Brain microvascular endothelial cell (primary cell): Measurements from ENCODE around the gene KLHL2.
A peak's percentile ranks its signal among the peaks of the same experiment; 100 is the strongest.
"Not testable (repeated sequence)": the region's sequence is repeated elsewhere in the genome, so short reads cannot be mapped to it uniquely, and the experiment has no call there.

ENCODE experiments used
- DNase-seq: peaks from one replicate; pipeline ENCODE4 v3.0.0-alpha.2; 2020
- H3K27ac ChIP-seq: fragments of 250-450 bp; sonication (Bioruptor Pico); 2 replicates; pipeline ENCODE4 v1.5.1; 2020; ENCODE audit warnings: mild to moderate bottlenecking, moderate library complexity
- H3K27me3 ChIP-seq: fragments of 250-450 bp; sonication (Bioruptor Pico); replicated peaks from 2 replicates; pipeline ENCODE4 v1.5.1; 2020; ENCODE audit warnings: mild to moderate bottlenecking
- H3K36me3 ChIP-seq: fragments of 250-450 bp; sonication (Bioruptor Pico); replicated peaks from 2 replicates; pipeline ENCODE4 v1.5.1; 2020; ENCODE audit warnings: mild to moderate bottlenecking
- H3K4me3 ChIP-seq: 2 replicates; pipeline ENCODE4 v1.5.1; 2011; ENCODE audit warnings: low read depth, mild to moderate bottlenecking, control low read depth, low read length, moderate library complexity
- CTCF ChIP-seq: IDR thresholded peaks from 2 replicates; pipeline ENCODE4 v1.5.1; 2011; ENCODE audit warnings: low read depth, mild to moderate bottlenecking, moderate library complexity, low read length, control low read depth, inconsistent platforms; ENCODE audit errors: missing control alignments
- in situ Hi-C: cut with HindIII; loops from 2 replicates; pipeline ENCODE4 v1.10.0; 2017; ENCODE audit warnings: low sequenced_read_pairs, low pct_ligation_motif_present

KLHL2 gene

GRCh38 chr4:165263466-165263865 is 56.1 kb downstream of the KLHL2 start:
- H3K4me3 ChIP-seq, in situ Hi-C loops, H3K27me3 ChIP-seq, DNase-seq, H3K27ac ChIP-seq, H3K36me3 ChIP-seq: not testable (repeated sequence)

- H3K27me3 ChIP-seq, in situ Hi-C loops: not testable (repeated sequence)
Measured at GRCh38 chr4:165269931-165270330, 62.6 kb downstream of the KLHL2 start.

GRCh38 chr4:165273443-165273842 is 66.1 kb downstream of the KLHL2 start:
- H3K36me3 ChIP-seq, H3K27ac ChIP-seq, in situ Hi-C loops: not testable (repeated sequence)

More at GRCh38 chr4:165269931-165270330, 62.6 kb downstream of the KLHL2 start:
- not testable (repeated sequence) for H3K27ac ChIP-seq, H3K36me3 ChIP-seq, H3K4me3 ChIP-seq, DNase-seq

GRCh38 chr4:165275357-165275756 is 68.0 kb downstream of the KLHL2 start:
- H3K27ac ChIP-seq, in situ Hi-C loops, H3K4me3 ChIP-seq, H3K36me3 ChIP-seq, DNase-seq, H3K27me3 ChIP-seq: not testable (repeated sequence)

More at GRCh38 chr4:165273443-165273842, 66.1 kb downstream of the KLHL2 start:
- DNase-seq, H3K27me3 ChIP-seq, H3K4me3 ChIP-seq: not testable (repeated sequence)

GRCh38 chr4:165279531-165279930 is 72.2 kb downstream of the KLHL2 start:
- H3K27me3 ChIP-seq, DNase-seq: not testable (repeated sequence)

GRCh38 chr4:165284697-165285096 is 77.3 kb downstream of the KLHL2 start:
- H3K4me3 ChIP-seq, H3K36me3 ChIP-seq, in situ Hi-C loops, H3K27me3 ChIP-seq, H3K27ac ChIP-seq, DNase-seq: not testable (repeated sequence)

More at GRCh38 chr4:165279531-165279930, 72.2 kb downstream of the KLHL2 start:
- H3K4me3 ChIP-seq, in situ Hi-C loops, H3K27ac ChIP-seq, H3K36me3 ChIP-seq: not testable (repeated sequence)

- H3K36me3 ChIP-seq, H3K27me3 ChIP-seq, H3K27ac ChIP-seq, DNase-seq, H3K4me3 ChIP-seq, in situ Hi-C loops: not testable (repeated sequence)
Measured at GRCh38 chr4:165286619-165287340, 79.4 kb downstream of the KLHL2 start.

- no peak for DNase-seq
- H3K36me3 ChIP-seq, result no peaks in the 10 kb centered on the region
- in situ Hi-C loops, result no loop called here
- H3K27me3 ChIP-seq, result no peaks in the 10 kb centered on the region
- no peak overlapping the region for H3K4me3 ChIP-seq
- peak overlapping the region; percentile 36 for H3K27ac ChIP-seq
- no peak for TF ChIP-seq CTCF
Measured at GRCh38 chr4:165288226-165288625, 80.9 kb downstream of the KLHL2 start.

- H3K27ac ChIP-seq, result peak overlapping the region; percentile 46
- H3K27me3 ChIP-seq, result no peaks in the 10 kb centered on the region
- H3K36me3 ChIP-seq, result no peaks in the 10 kb centered on the region
- H3K4me3 ChIP-seq, result no peak overlapping the region
- in situ Hi-C loops, result no loop called here
- DNase-seq, result peak; percentile 56
- no peak for TF ChIP-seq CTCF
Measured at GRCh38 chr4:165288639-165289422, 81.5 kb downstream of the KLHL2 start.
